PC-3 (cell line): ENCODE data around the gene DLG1.

Source experiments
- CTCF ChIP-seq: fragments of 300-600 bp; sonication (generic); conservative IDR thresholded peaks from 2 replicates; pipeline ENCODE4 v1.5.1; 2017; ENCODE audit warnings: antibody characterized with exemption, low read depth, mild to moderate bottlenecking, low read length
- EZH2 ChIP-seq: fragments of 300-600 bp; sonication (generic); IDR thresholded peaks from one replicate; pipeline ENCODE4 v1.6.1; 2017; ENCODE audit warnings: antibody characterized with exemption, mild to moderate bottlenecking, low read length; ENCODE audit not compliant: unreplicated experiment
- EZH2phosphoT487 ChIP-seq: fragments of 300-600 bp; sonication (generic); IDR thresholded peaks from 2 replicates; pipeline ENCODE4 v1.6.1; 2018; ENCODE audit warnings: mild to moderate bottlenecking, antibody characterized with exemption, low read length, borderline replicate concordance

- TF ChIP-seq CTCF (no peak), EZH2phosphoT487 (no peak), EZH2 (no peak)
Observed at GRCh38 chr3:197338586-197338985, 40.2 kb upstream of the DLG1 start.
